Activated T-helper 2 cell treated with anti-CD3 and anti-CD28 coated beads, Interferon-gamma antibody, Interleukin-2, Interleukin-4, amounts not matched to agents 10 μg/mL and 5 μg/mL and 100 μg/mL, durations not matched to agents 14 hours and 24 hours and 36 hours (primary cell): ENCODE data around the gene GHRL. TPM values are rescaled to one million over a fixed set of nuclear protein-coding genes. Genes with fewer than 3 reads are reported as not detected.
A peak's percentile ranks its signal among the peaks of the same experiment; 100 is the strongest.

ENCODE experiments used
- DNase-seq: peaks from one replicate; pipeline ENCODE4 v3.0.0; 2021; ENCODE audit warnings: low spot score
- H3K27ac Mint-ChIP-seq: one replicate; pipeline ENCODE4 v1.8.0; 2021; ENCODE audit warnings: mixed read lengths
- H3K27me3 Mint-ChIP-seq: one replicate; pipeline ENCODE4 v1.8.0; 2021; ENCODE audit warnings: low read depth, mixed read lengths
- H3K36me3 Mint-ChIP-seq: one replicate; pipeline ENCODE4 v1.8.0; 2021; ENCODE audit warnings: low read depth, mixed read lengths
- H3K4me1 Mint-ChIP-seq: one replicate; pipeline ENCODE4 v1.8.0; 2021; ENCODE audit warnings: low read depth, mixed read lengths
- H3K4me3 Mint-ChIP-seq: one replicate; pipeline ENCODE4 v1.8.0; 2021; ENCODE audit warnings: low read depth, mild to moderate bottlenecking, moderate library complexity, mixed read lengths
- H3K9me3 Mint-ChIP-seq: one replicate; pipeline ENCODE4 v1.8.0; 2021; ENCODE audit warnings: mixed read lengths
- intact Hi-C: fragments of 100-400 bp; cut with micrococcal nuclease; formaldehyde crosslinking; loops from one replicate; pipeline ENCODE4 v1.15.1; 2023
- total RNA-seq: library from RNA; stranded (reverse); gene quantifications from 2 replicates; pipeline ENCODE4 v1.2.3, GENCODE V29; 2022

GHRL gene
- total RNA-seq, 1 donor from 2014 or later, result 0.98 TPM

DNA sequence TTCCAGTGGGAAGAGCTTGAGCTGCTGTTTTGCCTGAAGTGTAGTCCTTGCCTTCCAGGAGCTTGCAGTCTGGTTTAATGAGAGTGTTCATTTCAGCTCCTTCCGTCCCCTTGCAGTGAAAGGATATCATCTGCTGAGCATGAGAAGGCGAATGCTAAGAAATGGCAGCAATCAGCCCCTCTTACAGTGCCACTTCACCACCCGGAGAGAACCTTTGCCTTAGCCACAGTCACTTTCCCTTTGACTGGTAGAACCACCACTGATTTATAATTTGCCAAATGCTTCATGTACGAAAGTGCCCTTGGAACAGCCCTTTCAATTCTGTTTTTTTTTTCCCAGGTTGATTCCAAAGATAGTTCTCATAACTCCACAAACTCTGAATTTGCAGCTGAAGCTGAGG, 32.9 kb downstream of the GHRL start:
- peaks cover 47% of the 10 kb centered on the region for H3K4me1 Mint-ChIP-seq
- no peaks in the 10 kb centered on the region for H3K27me3 Mint-ChIP-seq
- intact Hi-C loops, result no loop called here
- peak overlapping the region; percentile 26 for H3K27ac Mint-ChIP-seq
- no peaks in the 10 kb centered on the region for H3K9me3 Mint-ChIP-seq
- DNase-seq, result no peak
- H3K4me3 Mint-ChIP-seq, result no peak overlapping the region
- H3K36me3 Mint-ChIP-seq, result peaks cover 91% of the 10 kb centered on the region

DNA sequence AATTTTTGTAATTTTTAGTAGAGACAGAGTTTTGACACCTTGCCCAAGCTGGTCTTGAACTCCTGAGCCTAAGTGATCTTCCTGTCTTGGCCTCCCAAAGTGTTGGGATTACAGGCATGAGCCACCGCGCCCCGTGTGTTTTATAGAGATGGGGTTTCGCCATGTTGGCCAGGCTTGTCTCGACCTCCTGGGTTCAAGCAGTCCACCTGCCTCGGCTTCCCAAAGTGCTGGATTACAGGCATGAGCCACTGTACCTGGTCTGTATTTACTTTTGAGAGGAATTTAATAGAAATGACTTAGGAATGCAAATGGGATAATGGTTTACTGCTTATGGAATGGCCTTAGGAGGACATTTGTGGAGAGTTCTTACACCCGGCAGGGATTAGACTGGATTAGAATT, 33.7 kb downstream of the GHRL start:
- intact Hi-C loops, result no loop called here
- Mint-ChIP-seq H3K4me3 (no peak overlapping the region), H3K27me3 (no peaks in the 10 kb centered on the region), H3K36me3 (peaks cover 92% of the 10 kb centered on the region), H3K27ac (no peak overlapping the region), H3K9me3 (no peaks in the 10 kb centered on the region), H3K4me1 (peaks cover 52% of the 10 kb centered on the region)
- DNase-seq, result no peak

DNA sequence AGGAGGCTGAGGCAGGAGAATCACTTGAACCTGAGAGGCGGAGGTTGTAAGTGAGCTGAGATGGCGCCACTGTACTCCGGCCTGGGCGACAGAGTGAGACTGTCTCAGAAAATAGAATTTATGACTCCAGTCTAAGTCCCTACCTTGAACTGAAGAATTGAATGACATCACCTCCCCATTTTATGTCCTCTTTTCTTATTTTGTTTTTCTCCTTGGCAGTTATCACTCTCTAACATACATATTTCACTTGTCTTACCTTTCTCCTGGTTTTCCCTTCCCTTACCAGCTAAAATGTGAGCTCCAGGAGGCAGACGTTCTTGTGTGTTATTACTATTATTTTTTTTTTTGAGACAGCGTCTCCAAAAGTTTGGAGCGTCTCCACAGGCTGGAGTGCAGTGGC, 36.9 kb downstream of the GHRL start:
- Mint-ChIP-seq H3K9me3 (no peaks in the 10 kb centered on the region), H3K4me1 (peaks cover 45% of the 10 kb centered on the region), H3K4me3 (no peak overlapping the region), H3K27me3 (no peaks in the 10 kb centered on the region), H3K36me3 (peaks cover 87% of the 10 kb centered on the region), H3K27ac (no peak overlapping the region)
- no peak for DNase-seq
- intact Hi-C loops, result no loop called here

DNA sequence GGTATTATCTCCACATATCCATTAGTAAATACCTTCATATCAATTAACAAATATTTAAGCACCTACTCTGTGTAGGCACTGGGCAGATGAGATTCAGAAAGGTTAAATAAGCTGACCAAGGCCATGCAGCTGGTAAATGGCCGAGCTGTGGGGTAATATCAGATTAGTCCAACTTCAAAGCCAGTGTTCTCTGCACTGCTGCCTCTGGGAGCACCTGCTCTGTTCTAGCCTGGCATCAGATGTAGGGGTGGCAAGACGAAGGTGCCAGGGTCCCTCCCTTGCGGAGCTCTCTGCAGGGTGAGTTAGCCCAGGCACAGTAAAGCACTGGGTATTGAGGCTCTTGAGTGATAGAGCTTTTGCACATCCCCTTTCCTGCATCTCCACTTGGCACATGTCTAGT, 39.0 kb downstream of the GHRL start:
- no peaks in the 10 kb centered on the region for H3K9me3 Mint-ChIP-seq
- no peak overlapping the region for H3K4me3 Mint-ChIP-seq
- H3K27me3 Mint-ChIP-seq, result no peaks in the 10 kb centered on the region
- H3K4me1 Mint-ChIP-seq, result peaks cover 48% of the 10 kb centered on the region
- no peak for DNase-seq
- intact Hi-C loops, result no loop called here
- H3K36me3 Mint-ChIP-seq, result peaks cover 87% of the 10 kb centered on the region
- peak overlapping the region; percentile 69 for H3K27ac Mint-ChIP-seq

DNA sequence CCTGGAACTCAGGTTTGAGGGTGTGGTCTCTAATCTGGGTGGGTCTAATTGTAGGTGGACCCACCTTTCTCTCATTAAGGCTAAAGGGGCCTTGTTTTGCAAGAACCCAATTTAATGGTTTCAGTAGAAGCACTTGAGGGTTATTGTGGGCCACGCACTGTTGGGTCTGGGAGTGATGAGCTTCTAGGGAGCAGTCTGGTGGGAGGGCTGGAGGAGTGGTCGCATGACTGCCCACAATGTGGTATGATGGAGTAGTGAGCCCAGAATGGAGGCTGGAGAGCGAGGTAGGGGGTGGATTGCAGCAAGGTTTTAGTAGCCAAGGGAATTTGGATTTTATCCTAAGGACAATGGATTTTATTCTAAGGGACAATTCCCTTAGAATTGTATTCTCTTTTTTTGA, 41.7 kb downstream of the GHRL start:
- Mint-ChIP-seq H3K4me3 (peak overlapping the region; percentile 95), H3K36me3 (peaks cover 83% of the 10 kb centered on the region), H3K9me3 (peaks cover 11% of the 10 kb centered on the region), H3K27ac (peak overlapping the region; percentile 97), H3K27me3 (no peaks in the 10 kb centered on the region), H3K4me1 (peaks cover 50% of the 10 kb centered on the region)
- intact Hi-C loops, result no loop called here
- DNase-seq, result no peak

DNA sequence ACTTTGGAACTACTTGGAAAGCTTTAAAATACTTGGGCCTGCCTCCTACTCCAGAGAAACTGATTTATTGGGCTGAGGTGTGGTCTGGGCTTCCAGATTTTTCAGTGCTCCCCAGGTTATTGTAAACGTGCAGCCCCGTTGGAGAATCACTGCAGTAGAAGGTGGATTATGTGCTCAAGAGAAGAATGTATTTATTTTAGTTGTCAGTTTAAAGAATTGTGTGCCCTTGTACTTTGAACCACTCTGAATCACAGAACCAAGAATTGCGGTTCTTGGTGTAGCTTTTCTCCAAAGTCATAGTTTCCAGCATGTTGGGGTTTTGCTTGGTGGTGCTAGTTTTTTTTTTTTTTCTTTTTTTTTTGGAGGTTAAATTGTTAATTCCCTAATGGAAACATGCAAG, 42.9 kb downstream of the GHRL start:
- intact Hi-C loops, result loop anchor here (1.0 to 10.0 kb wide), 5 partner anchors 8 to 455 kb away; partner anchors contain the start of genes ARPC4, BRK1, TADA3 and VHL
- Mint-ChIP-seq H3K27ac (peak overlapping the region; percentile 97), H3K27me3 (no peaks in the 10 kb centered on the region), H3K9me3 (peaks cover 22% of the 10 kb centered on the region), H3K4me3 (peak overlapping the region; percentile 95), H3K4me1 (peaks cover 49% of the 10 kb centered on the region), H3K36me3 (peaks cover 82% of the 10 kb centered on the region)
- no peak for DNase-seq

DNA sequence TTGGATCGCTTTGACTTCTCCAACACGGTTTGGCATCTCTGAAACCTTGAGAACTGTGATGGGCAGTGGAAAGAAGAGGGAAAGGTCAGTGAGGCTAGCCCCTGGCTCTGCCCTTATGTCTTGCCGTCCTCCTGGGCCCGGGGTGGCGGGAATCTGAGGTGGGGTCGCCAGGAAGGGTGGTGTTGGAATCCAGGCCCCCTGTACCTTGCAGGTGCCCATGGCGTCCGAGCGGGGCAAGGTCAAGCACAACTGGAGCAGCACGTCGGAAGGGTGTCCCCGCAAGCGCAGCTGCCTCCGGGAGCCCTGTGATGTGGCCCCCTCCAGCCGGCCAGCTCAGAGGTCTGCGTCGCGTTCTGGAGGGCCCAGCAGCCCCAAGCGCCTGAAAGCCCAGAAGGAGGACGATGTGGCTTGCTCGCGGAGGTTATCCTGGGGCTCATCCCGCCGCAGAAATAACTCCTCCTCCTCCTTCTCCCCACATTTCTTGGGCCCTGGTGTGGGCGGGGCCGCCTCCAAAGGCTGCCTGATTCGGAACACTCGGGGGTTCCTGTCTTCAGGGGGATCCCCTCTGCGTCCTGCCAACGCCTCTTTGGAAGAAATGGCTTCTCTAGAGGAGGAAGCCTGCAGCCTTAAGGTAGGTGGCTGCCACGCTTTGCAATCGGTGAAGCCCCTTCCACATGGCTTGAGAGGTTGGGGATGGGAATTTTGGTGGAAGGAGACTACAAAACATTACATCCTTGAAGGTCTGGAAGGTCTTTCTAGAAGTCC, 43.6 kb downstream of the GHRL start:
- Mint-ChIP-seq H3K36me3 (peaks cover 82% of the 10 kb centered on the region), H3K4me1 (peaks cover 47% of the 10 kb centered on the region), H3K27me3 (no peaks in the 10 kb centered on the region), H3K4me3 (peak overlapping the region; percentile 95), H3K27ac (peak overlapping the region; percentile 97), H3K9me3 (peaks cover 29% of the 10 kb centered on the region)
- intact Hi-C loops, result loop anchor here (1.0 to 10.0 kb wide), 3 partner anchors 108 to 454 kb away; partner anchors contain the start of genes ARPC4, FANCD2, TADA3 and VHL
- peak; percentile 37 for DNase-seq

DNA sequence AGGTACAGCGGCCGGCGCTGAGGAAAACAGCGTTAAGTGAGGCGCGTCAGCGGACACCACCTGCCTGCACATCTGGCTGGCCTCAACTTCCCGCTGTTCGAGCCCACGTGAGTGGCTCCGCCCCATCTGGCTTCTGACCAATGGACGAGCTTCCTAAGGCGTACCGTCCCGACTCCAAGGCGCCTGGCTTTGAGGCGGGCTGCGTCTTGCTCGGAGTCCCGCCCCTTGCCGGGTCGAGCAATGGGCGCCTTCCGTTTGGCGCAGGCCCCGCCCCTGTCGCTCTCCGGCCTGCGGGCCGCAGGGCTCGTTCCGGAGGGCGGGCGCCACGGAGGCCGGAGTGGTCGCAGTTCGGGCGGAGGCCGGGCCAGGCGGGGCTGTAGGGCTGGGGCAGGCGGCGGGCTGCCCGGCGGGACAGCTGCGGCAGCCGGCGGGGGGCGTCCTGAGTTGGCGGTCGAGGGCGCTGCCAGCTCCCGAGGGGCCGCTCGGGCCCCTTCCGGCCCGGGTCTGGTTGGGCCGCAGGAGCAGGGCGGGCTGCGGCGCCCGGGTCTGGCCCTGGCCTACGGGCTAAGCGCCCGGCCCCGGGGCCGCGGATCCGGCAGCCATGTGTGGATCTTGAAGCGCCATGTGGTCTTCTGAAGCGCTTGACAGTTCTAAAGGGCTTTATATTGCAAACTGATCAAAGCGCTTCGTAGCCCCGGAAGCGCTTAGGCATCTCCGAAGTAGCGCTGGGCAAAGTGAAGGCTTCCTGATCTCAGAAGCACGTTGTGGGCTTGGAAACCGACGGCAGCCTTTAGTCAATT, 44.4 kb downstream of the GHRL start, which contains the start of gene TATDN2:
Gene TATDN2 (plus strand): TSS at position 276 of the 800 bp plus-strand sequence. CDS start 742 bp downstream, outside the sequence.
- no peaks in the 10 kb centered on the region for H3K27me3 Mint-ChIP-seq
- peaks cover 82% of the 10 kb centered on the region for H3K36me3 Mint-ChIP-seq
- peak within 1 kb of the TSS; percentile 97 for H3K27ac Mint-ChIP-seq
- H3K9me3 Mint-ChIP-seq, result peaks cover 35% of the 10 kb centered on the region
- H3K4me3 Mint-ChIP-seq, result peak within 1 kb of the TSS; percentile 95
- intact Hi-C loops, result loop anchor here (1.0 to 10.0 kb wide), 3 partner anchors 108 to 454 kb away; partner anchors contain the start of genes ARPC4, FANCD2, TADA3 and VHL
- peaks cover 47% of the 10 kb centered on the region for H3K4me1 Mint-ChIP-seq
- peak; percentile 94 for DNase-seq

DNA sequence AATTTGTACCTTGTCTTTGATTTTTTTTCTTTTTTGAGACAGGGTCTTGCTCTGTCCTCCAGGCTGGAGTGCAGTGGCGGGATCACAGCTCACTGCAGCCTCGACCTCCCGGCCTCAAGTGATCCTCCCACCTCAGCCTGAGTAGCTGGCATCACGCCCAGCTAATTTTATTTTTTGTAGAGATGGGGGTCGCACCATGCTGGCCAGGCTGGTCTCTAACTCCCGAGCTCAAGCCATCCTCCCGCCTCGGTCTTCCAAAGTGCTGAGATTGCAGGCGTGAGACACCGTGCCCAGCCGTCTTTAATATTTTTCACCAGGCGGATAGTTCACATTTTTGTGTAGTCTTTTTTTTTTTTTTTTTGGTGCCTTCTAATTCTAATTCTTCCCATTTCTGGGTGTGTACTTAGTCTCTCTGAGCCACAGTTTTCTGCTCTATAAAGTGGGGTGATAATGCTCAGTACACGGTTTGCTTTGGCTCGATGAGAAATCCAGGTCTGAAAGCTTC, 45.0 kb downstream of the GHRL start:
- H3K27me3 Mint-ChIP-seq, result no peaks in the 10 kb centered on the region
- peaks cover 50% of the 10 kb centered on the region for H3K4me1 Mint-ChIP-seq
- peak overlapping the region; percentile 92 for H3K27ac Mint-ChIP-seq
- peak overlapping the region; percentile 76 for H3K4me3 Mint-ChIP-seq
- peaks cover 80% of the 10 kb centered on the region for H3K36me3 Mint-ChIP-seq
- peaks cover 35% of the 10 kb centered on the region for H3K9me3 Mint-ChIP-seq
- no peak for DNase-seq
- intact Hi-C loops, result loop anchor here (1.0 to 10.0 kb wide), 3 partner anchors 107 to 453 kb away; partner anchors contain the start of genes ARPC4, FANCD2, TADA3 and VHL

DNA sequence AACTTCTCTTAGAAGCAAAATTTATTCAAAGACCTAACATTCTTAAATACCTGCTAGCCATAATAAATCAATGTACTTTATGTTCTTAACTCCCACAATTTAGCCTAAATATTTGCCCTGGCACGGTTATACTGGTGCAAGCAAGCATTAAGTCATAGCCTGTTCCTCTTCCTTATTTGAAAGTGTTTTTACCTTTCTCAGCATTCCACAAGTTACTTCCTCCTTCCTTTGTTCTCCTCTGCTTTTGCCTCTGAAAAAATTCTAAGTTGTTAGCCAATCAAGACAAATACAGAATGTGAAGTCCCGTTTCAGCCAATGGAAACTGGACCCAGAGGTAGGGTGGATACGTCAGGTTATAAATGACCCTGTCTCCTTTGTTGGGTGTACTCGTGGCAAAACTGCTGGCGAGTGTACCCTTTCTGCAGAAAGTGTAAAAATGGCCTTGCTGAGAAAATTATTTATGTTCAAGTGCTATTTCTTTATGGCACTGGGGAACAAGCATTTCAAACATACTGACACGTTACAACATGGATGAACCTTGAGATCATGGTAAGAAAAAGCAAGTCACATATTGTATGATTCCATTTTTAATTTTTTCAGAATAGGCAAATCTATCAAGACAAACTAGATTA, 47.5 kb downstream of the GHRL start:
- Mint-ChIP-seq H3K27ac (no peak overlapping the region), H3K4me1 (peaks cover 48% of the 10 kb centered on the region), H3K4me3 (no peak overlapping the region)

DNA sequence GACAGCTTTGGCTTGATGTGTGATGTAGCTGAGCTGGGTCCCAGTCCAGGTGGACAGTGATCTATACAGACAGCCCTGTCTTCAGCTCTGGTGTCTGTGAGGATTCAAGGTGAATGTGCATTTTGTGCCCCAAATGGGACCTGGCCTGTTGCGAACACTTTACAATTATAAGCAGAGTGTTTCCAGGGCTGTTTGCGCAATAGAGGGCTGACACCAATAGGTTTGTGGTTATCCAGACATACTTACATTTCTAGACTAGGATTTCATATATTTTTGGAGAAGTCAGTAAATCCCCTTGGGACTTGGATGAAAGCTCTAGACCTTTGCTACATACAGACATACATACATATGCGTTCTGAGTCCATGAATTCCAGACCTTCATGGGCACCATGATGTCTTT, 48.7 kb downstream of the GHRL start:
- Mint-ChIP-seq H3K36me3 (peaks cover 60% of the 10 kb centered on the region), H3K27ac (peak overlapping the region; percentile 86), H3K4me1 (peaks cover 44% of the 10 kb centered on the region), H3K27me3 (no peaks in the 10 kb centered on the region), H3K4me3 (peak overlapping the region; percentile 51), H3K9me3 (peaks cover 35% of the 10 kb centered on the region)
- intact Hi-C loops, result loop anchor here (10.0 kb wide), 1 partner anchor 449 kb away; the partner anchor contains the start of genes ARPC4 and TADA3
- DNase-seq, result no peak

More for the DNA sequence above, 47.5 kb downstream of the GHRL start:
- no peaks in the 10 kb centered on the region for H3K27me3 Mint-ChIP-seq
- H3K36me3 Mint-ChIP-seq, result peaks cover 65% of the 10 kb centered on the region
- DNase-seq, result no peak
- peaks cover 35% of the 10 kb centered on the region for H3K9me3 Mint-ChIP-seq
- intact Hi-C loops, result loop anchor here (10.0 kb wide), 1 partner anchor 450 kb away; the partner anchor contains the start of genes ARPC4 and TADA3
